H9 (cell line): ENCODE data around the gene SLC30A3. TPM values are rescaled to one million over a fixed set of nuclear protein-coding genes. Genes with fewer than 3 reads are reported as not detected.

Source experiments
- DNase-seq: peaks from one replicate; pipeline ENCODE4 v3.0.0-alpha.2; 2017
- H2AFZ ChIP-seq: one replicate; pipeline ENCODE4 v1.6.1; 2013; ENCODE audit warnings: mild to moderate bottlenecking, low read length, control low read depth, moderate library complexity
- H2AK5ac ChIP-seq: 2 replicates; pipeline ENCODE4 v1.6.1; 2013; ENCODE audit warnings: low read length, control low read depth, mixed read lengths; ENCODE audit not compliant: insufficient read length
- H2BK120ac ChIP-seq: one replicate; pipeline ENCODE4 v1.6.1; 2013; ENCODE audit warnings: low read depth, mild to moderate bottlenecking, low read length, control low read depth, inconsistent platforms; ENCODE audit not compliant: poor library complexity, severe bottlenecking
- H2BK12ac ChIP-seq: 2 replicates; pipeline ENCODE4 v1.6.1; 2013; ENCODE audit warnings: low read length, control low read depth, mixed read lengths, low read depth; ENCODE audit not compliant: insufficient read length
- H2BK15ac ChIP-seq: 2 replicates; pipeline ENCODE4 v1.6.1; 2013; ENCODE audit warnings: low read depth, low read length, control low read depth
- H2BK20ac ChIP-seq: one replicate; pipeline ENCODE4 v1.6.1; 2013; ENCODE audit warnings: low read depth, mild to moderate bottlenecking, low read length, control low read depth, inconsistent platforms; ENCODE audit not compliant: poor library complexity, severe bottlenecking
- H2BK5ac ChIP-seq: 2 replicates; pipeline ENCODE4 v1.6.1; 2013; ENCODE audit warnings: low read length, control low read depth, mixed read lengths; ENCODE audit not compliant: insufficient read length
- H3K14ac ChIP-seq: 2 replicates; pipeline ENCODE4 v1.6.1; 2013; ENCODE audit warnings: low read length, control low read depth; ENCODE audit not compliant: insufficient read depth
- H3K18ac ChIP-seq: 2 replicates; pipeline ENCODE4 v1.6.1; 2013; ENCODE audit warnings: low read depth, mild to moderate bottlenecking, mixed read lengths, low read length, control low read depth; ENCODE audit not compliant: insufficient read length
- H3K23ac ChIP-seq: 2 replicates; pipeline ENCODE4 v1.6.1; 2013; ENCODE audit warnings: low read length, control low read depth, mixed read lengths, low read depth; ENCODE audit not compliant: insufficient read length
- H3K23me2 ChIP-seq: 2 replicates; pipeline ENCODE4 v1.6.1; 2013; ENCODE audit warnings: low read depth, mild to moderate bottlenecking, mixed read lengths, low read length, control low read depth; ENCODE audit not compliant: insufficient read length, poor library complexity, severe bottlenecking
- H3K27ac ChIP-seq: 2 replicates; pipeline ENCODE4 v1.5.1; 2013; ENCODE audit warnings: low read length, control low read depth, mixed read lengths, low read depth; ENCODE audit not compliant: insufficient read length
- H3K27me3 ChIP-seq: 2 replicates; pipeline ENCODE4 v1.6.1; 2013; ENCODE audit warnings: low read length, control low read depth, inconsistent platforms; ENCODE audit not compliant: insufficient read depth
- H3K4ac ChIP-seq: 2 replicates; pipeline ENCODE4 v1.6.1; 2013; ENCODE audit warnings: low read depth, mild to moderate bottlenecking, control low read depth, inconsistent platforms, low read length, moderate library complexity
- H3K4me1 ChIP-seq: 2 replicates; pipeline ENCODE4 v1.6.1; 2013; ENCODE audit warnings: low read length, control low read depth, inconsistent platforms; ENCODE audit not compliant: insufficient read depth
- H3K4me2 ChIP-seq: 2 replicates; pipeline ENCODE4 v1.6.1; 2013; ENCODE audit warnings: low read length, control low read depth, mixed read lengths; ENCODE audit not compliant: insufficient read length, insufficient read depth
- H3K56ac ChIP-seq: 2 replicates; pipeline ENCODE4 v1.6.1; 2013; ENCODE audit warnings: low read depth, mild to moderate bottlenecking, mixed read lengths, low read length, control low read depth; ENCODE audit not compliant: insufficient read length
- H3K79me1 ChIP-seq: 2 replicates; pipeline ENCODE4 v1.6.1; 2013; ENCODE audit warnings: low read depth, mild to moderate bottlenecking, moderate library complexity, low read length, control low read depth, inconsistent platforms; ENCODE audit not compliant: insufficient read depth, poor library complexity, severe bottlenecking
- H3K79me2 ChIP-seq: 2 replicates; pipeline ENCODE4 v1.6.1; 2013; ENCODE audit warnings: low read length, control low read depth, inconsistent platforms; ENCODE audit not compliant: insufficient read depth
- H3K9ac ChIP-seq: 2 replicates; pipeline ENCODE4 v1.6.1; 2013; ENCODE audit warnings: low read length, control low read depth, mixed read lengths; ENCODE audit not compliant: insufficient read length; ENCODE audit errors: extremely low read depth
- H3K9me3 ChIP-seq: one replicate; pipeline ENCODE4 v1.6.1; 2013; ENCODE audit warnings: low read depth, low read length, inconsistent platforms; ENCODE audit not compliant: control insufficient read depth
- H3T11ph ChIP-seq: one replicate; pipeline ENCODE4 v1.6.1; 2013; ENCODE audit warnings: mild to moderate bottlenecking, low read length, control low read depth, inconsistent platforms
- H4K20me1 ChIP-seq: one replicate; pipeline ENCODE4 v1.6.1; 2013; ENCODE audit not compliant: control insufficient read depth, insufficient read length, insufficient read depth
- H4K5ac ChIP-seq: 2 replicates; pipeline ENCODE4 v1.6.1; 2013; ENCODE audit warnings: low read depth, mild to moderate bottlenecking, mixed read lengths, low read length, control low read depth; ENCODE audit not compliant: insufficient read length
- H4K8ac ChIP-seq: replicated peaks from 2 replicates; pipeline ENCODE4 v1.6.1; 2013; ENCODE audit warnings: low read length, control low read depth, mixed read lengths, low read depth; ENCODE audit not compliant: insufficient read length
- H4K91ac ChIP-seq: 2 replicates; pipeline ENCODE4 v1.6.1; 2013; ENCODE audit warnings: low read depth, mild to moderate bottlenecking, moderate library complexity, mixed read lengths, low read length, control low read depth; ENCODE audit not compliant: insufficient read length
- H3K27ac Mint-ChIP-seq, 3 experiments: 2 replicates in 2 of 3; 3 replicates in 1 of 3; pipeline ENCODE4 v1.8.0; 2020 to 2021; ENCODE audit warnings: mixed read lengths in 3 of 3, mild to moderate bottlenecking in 1 of 3, moderate library complexity in 1 of 3
- H3K27me3 Mint-ChIP-seq: 2 replicates; pipeline ENCODE4 v1.8.0; 2021; ENCODE audit warnings: low read depth, mild to moderate bottlenecking, moderate library complexity, mixed read lengths
- H3K36me3 Mint-ChIP-seq, 3 experiments: 2 replicates in 2 of 3; 3 replicates in 1 of 3; pipeline ENCODE4 v1.8.0; 2020 to 2021; ENCODE audit warnings: low read depth in 3 of 3, mixed read lengths in 3 of 3; ENCODE audit not compliant: insufficient read depth in 1 of 3
- H3K4me1 Mint-ChIP-seq, 2 experiments: 2 replicates each; pipeline ENCODE4 v1.8.0; 2020; ENCODE audit warnings: mixed read lengths in 2 of 2
- H3K4me3 Mint-ChIP-seq, 2 experiments: 2 replicates in 1 of 2; 3 replicates in 1 of 2; pipeline ENCODE4 v1.8.0; 2020 to 2021; ENCODE audit warnings: mild to moderate bottlenecking in 2 of 2, mixed read lengths in 2 of 2, moderate library complexity in 1 of 2
- H3K9me3 Mint-ChIP-seq, 2 experiments: 2 replicates in 1 of 2; 3 replicates in 1 of 2; pipeline ENCODE4 v1.8.0; 2020; ENCODE audit warnings: mild to moderate bottlenecking in 2 of 2, mixed read lengths in 2 of 2, moderate library complexity in 1 of 2
- WGBS: extraction: QIAGEN DNeasy Blood & Tissue Kit; methylation state at CpG from one replicate; pipeline ENCODE4 v1.1.7; 2013; ENCODE audit warnings: missing lambda C conversion rate, low lambda C conversion rate, mixed read lengths; ENCODE audit not compliant: insufficient read length; ENCODE audit errors: extremely low coverage; 5-methylcytosine and 5-hydroxymethylcytosine counted together
- total RNA-seq: library from RNA; stranded (reverse); gene quantifications from 2 replicates; pipeline ENCODE4 v1.2.1, GENCODE V29; 2021
- TF ChIP-seq, protein P1 (sequence below): fragments of 200-600 bp; sonication (generic); conservative IDR thresholded peaks from 3 replicates; pipeline ENCODE4 v1.8.0; 2021; ENCODE audit warnings: antibody characterized with exemption, mild to moderate bottlenecking

The SLC30A3 gene
- total RNA-seq, 1 experiment from 2014 or later, result 2.5 TPM

DNA sequence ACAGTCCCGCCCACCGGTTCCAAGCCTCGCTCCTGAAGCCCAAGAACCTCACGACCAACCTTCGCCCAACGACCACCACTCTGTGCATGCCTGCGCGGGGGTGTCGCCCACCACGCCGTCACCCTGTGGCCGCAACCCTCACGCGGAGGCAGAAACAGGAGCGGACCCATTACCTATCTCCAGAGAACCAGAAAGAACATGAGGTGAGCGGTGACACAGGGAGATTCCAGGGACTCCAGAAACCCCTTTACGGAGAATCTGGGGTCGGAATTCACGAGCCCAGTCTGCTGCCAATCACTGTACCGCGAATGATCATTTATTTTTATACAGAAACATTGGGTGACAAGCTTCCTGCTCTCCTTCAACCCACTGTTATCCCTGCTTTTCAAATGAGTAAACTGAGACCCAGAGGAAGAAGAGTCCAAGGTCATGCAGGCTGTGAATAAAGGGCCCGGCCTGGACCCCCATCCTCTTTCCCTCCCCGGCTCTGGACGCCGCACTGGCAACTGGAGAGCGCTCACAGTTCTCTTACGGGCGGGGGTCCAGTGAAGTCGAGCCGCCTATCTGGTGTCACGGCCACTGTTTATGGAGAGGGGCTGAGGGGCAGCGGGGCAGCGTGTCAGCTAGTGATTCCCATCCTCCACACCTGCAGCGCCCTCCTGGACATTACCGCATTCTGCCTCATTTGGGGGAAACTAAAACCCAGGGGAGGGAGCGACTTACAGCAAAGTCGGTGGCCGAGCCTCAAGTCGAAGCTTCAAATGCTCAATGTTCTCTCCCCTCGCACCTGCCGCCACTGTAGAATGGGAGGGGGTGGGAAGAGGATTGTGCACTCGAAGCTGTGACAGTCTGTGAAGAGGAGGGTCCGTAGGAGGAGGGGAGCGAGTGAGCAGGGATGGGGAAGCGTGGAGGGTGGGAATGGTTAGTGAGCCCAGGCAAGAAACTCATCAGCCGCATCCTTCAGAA lies 723 bp upstream of the SLC30A3 start:
- Histone ChIP-seq H3K18ac (no peak overlapping the region), H3K27me3 (peaks cover 38% of the 10 kb centered on the region; the same call in 1 of the 2 replicates), H3K4ac (no peak overlapping the region), H3K56ac (no peak overlapping the region), H3K27ac (no peak overlapping the region), H2BK20ac (no peak overlapping the region), H3K79me2 (no peaks in the 10 kb centered on the region), H3K9ac (no peak overlapping the region), H3K4me2 (peak overlapping the region; percentile 44), H4K91ac (no peak overlapping the region), H3T11ph (no peak overlapping the region), H3K14ac (no peak overlapping the region), H2BK120ac (no peak overlapping the region), H3K79me1 (no peaks in the 10 kb centered on the region), H3K23me2 (peaks cover 20% of the 10 kb centered on the region), H3K9me3 (no peaks in the 10 kb centered on the region), H2BK12ac (no peak overlapping the region), H4K8ac (no peak overlapping the region), H2BK15ac (no peak overlapping the region), H3K23ac (no peak overlapping the region), H2AFZ (no peak overlapping the region), H4K20me1 (no peaks in the 10 kb centered on the region), H3K4me1 (no peaks in the 10 kb centered on the region; the same call in 1 of the 2 replicates), H2AK5ac (no peak overlapping the region), H4K5ac (no peak overlapping the region), H2BK5ac (no peak overlapping the region)
- TF ChIP-seq, protein P1, sequence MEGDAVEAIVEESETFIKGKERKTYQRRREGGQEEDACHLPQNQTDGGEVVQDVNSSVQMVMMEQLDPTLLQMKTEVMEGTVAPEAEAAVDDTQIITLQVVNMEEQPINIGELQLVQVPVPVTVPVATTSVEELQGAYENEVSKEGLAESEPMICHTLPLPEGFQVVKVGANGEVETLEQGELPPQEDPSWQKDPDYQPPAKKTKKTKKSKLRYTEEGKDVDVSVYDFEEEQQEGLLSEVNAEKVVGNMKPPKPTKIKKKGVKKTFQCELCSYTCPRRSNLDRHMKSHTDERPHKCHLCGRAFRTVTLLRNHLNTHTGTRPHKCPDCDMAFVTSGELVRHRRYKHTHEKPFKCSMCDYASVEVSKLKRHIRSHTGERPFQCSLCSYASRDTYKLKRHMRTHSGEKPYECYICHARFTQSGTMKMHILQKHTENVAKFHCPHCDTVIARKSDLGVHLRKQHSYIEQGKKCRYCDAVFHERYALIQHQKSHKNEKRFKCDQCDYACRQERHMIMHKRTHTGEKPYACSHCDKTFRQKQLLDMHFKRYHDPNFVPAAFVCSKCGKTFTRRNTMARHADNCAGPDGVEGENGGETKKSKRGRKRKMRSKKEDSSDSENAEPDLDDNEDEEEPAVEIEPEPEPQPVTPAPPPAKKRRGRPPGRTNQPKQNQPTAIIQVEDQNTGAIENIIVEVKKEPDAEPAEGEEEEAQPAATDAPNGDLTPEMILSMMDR, result no peak
- Mint-ChIP-seq H3K27me3 (peaks cover 36% of the 10 kb centered on the region), H3K36me3 (no peaks in the 10 kb centered on the region; a peak in 2 of 7 replicates), H3K9me3 (no peaks in the 10 kb centered on the region; a peak in 2 of 5 replicates), H3K4me3 (peak overlapping the region; percentile 64 to 88), H3K4me1 (peaks cover 24 to 29% of the 10 kb centered on the region in 2 experiments), H3K27ac (no peak overlapping the region)
- no peak for DNase-seq
- no CpG with 5 or more reads among the region's 46 CpGs for WGBS
